H4 (cell line): Measurements from ENCODE around the gene LPCAT3. TPM values are rescaled to one million over a fixed set of nuclear protein-coding genes. Genes with fewer than 3 reads are reported as not detected.

Experiments used
- DNase-seq: peaks from one replicate; pipeline ENCODE4 v3.0.0-alpha.2; 2015; ENCODE audit warnings: low spot score
- total RNA-seq: library from RNA; depleted of rRNA; stranded (reverse); fragments of >200 nt; shearing (Covaris generic); gene quantifications from 2 replicates; pipeline ENCODE4 v1.2.3, GENCODE V29; 2014

Gene LPCAT3
- total RNA-seq, 1 experiment from 2014 or later, result 85.6 TPM

- DNase-seq, result no peak
These were observed 65.3 kb downstream of the LPCAT3 start for GRCh38 chr12:6952863-6953441.

- DNase-seq, result no peak
These were observed 66.0 kb downstream of the LPCAT3 start for GRCh38 chr12:6952121-6952862.

GRCh38 chr12:6951551-6952120 is 66.6 kb downstream of the LPCAT3 start:
- no peak for DNase-seq

- no peak for DNase-seq
These were observed 67.3 kb downstream of the LPCAT3 start, which contains the start of gene PTPN6 for GRCh38 chr12:6950811-6951540. Gene PTPN6 (plus strand): TSS chr12:6951356. CDS start chr12:6951513, 157 bp downstream.

- no peak for DNase-seq
These were observed 67.9 kb downstream of the LPCAT3 start for GRCh38 chr12:6950401-6950801.

GRCh38 chr12:6948873-6949594 is 69.2 kb downstream of the LPCAT3 start:
- DNase-seq, result no peak

GRCh38 chr12:6947615-6948014 is 70.7 kb downstream of the LPCAT3 start:
- DNase-seq, result no peak

- no peak for DNase-seq
These were observed 71.3 kb downstream of the LPCAT3 start for GRCh38 chr12:6946920-6947374.

- DNase-seq, result no peak
These were observed 72.0 kb downstream of the LPCAT3 start for GRCh38 chr12:6946033-6946919.

- no peak for DNase-seq
These were observed 72.7 kb downstream of the LPCAT3 start for GRCh38 chr12:6945613-6946012.

- DNase-seq, result peak; percentile 94
These were observed 73.7 kb downstream of the LPCAT3 start for GRCh38 chr12:6944381-6945186.

- DNase-seq, result peak; percentile 90
These were observed 74.4 kb downstream of the LPCAT3 start, which contains the start of the genes C12orf57 and RNU7-1 for GRCh38 chr12:6943722-6944380. Gene C12orf57 (plus strand): TSS chr12:6944022. CDS start chr12:6944122, 100 bp downstream. Gene RNU7-1 (plus strand): TSS chr12:6943816.

GRCh38 chr12:6943389-6943721 is 74.9 kb downstream of the LPCAT3 start:
- DNase-seq, result peak; percentile 88

- DNase-seq, result no peak
These were observed 76.0 kb downstream of the LPCAT3 start for GRCh38 chr12:6942331-6942665.

- DNase-seq, result no peak
These were observed 76.5 kb downstream of the LPCAT3 start for GRCh38 chr12:6941782-6942181.

- no peak for DNase-seq
These were observed 77.0 kb downstream of the LPCAT3 start for GRCh38 chr12:6941267-6941666.

- DNase-seq, result no peak
These were observed 79.1 kb downstream of the LPCAT3 start for GRCh38 chr12:6939191-6939540.

GRCh38 chr12:6938353-6939190 is 79.7 kb downstream of the LPCAT3 start:
- no peak for DNase-seq
